GM20431 (cell line): Measurements from ENCODE around the gene PSMB3.

ENCODE experiments used
- in situ Hi-C: fragments of 300-500 bp; cut with MseI, MboI; formaldehyde crosslinking; loops from one replicate; pipeline ENCODE4 v1.15.0; 2020; ENCODE audit warnings: low sequenced_read_pairs; ENCODE audit not compliant: unreplicated experiment

The PSMB3 gene

GRCh38 chr17:38732376-38733281 is 19.9 kb upstream of the PSMB3 start:
- in situ Hi-C loops: loop anchor here (10.0 kb wide), 1 partner anchor 48 kb away; no protein-coding TSS in a partner anchor

DNA sequence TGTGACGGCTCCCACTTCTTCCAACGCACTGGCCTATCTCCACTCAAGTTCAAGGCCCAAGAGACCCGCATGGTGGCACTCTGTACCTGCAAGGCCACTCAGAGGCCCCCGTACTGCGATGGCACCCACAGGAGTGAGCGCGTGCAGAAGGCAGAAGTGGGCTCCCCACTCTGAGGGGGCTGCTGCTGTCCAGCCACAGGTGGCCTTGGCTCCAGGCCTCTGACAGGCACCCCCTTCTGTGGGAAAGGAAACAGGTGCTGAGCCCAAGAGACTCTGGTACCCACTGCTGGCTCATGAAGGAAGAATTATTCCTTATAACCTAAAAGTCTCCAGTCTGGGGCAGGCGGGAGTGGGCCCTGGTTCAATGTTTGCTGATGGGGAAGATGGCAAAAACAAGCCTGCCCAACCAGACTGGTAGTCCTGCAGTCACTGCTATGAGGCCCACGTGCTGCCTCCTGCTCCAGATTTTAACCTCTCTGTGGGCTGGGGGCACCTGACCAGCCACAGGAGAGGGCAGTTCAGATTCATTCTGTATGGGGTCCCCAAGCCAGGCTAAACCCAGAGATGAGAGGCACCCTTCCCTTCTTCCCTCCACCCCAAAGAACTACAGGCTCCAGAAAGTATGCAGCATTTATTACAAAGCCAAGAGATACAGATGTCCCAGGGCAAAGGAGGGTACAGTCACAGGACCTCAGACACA is 19.1 kb upstream of the PSMB3 start:
- in situ Hi-C loops: loop anchor here (10.0 kb wide), 1 partner anchor 49 kb away; no protein-coding TSS in a partner anchor

- in situ Hi-C loops: loop anchor here (10.0 kb wide), 1 partner anchor 49 kb away; no protein-coding TSS in a partner anchor
Measured at GRCh38 chr17:38733982-38734973, 18.3 kb upstream of the PSMB3 start.

DNA sequence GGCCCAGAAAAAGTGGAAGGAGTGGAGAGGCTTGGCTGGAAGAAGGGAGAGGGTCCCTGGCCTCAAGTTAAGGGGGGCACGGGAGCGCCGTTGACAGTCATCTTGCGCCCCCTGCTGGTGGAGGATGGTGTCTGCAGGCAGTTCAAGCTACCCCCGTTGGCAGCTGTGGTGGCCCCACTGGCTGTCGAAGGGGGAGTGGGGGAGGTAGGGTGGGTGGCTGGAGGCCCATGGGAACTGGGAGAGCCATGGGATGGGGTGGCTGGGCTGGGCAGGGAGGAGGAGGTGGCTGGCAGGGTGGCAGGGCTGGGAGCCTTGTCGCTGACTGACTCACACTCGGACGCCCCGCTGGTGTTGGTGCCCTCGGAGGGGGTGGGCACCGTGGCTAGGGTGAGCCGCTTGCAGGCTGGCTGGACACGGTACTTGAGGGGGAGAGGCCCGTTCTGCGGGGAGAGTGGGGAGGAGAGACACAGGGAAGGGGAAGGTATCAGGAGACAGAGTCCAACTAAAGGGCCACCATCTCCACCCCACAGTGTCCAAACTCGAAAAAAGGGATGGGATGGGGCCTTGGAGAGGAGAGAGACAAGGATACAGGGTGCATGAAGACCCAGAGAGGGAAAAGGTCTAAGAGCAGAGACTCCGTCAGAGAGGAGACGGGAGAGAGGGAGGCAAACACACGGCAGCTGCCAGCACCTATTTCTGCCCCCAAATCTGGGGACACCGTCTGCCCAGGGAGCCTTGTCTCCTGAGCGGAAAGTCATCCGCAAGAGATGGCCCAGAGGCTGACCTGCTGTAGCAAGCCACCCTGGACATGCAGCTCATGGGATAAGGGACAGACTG is 17.2 kb upstream of the PSMB3 start:
- in situ Hi-C loops: loop anchor here (10.0 kb wide), 1 partner anchor 51 kb away; no protein-coding TSS in a partner anchor

DNA sequence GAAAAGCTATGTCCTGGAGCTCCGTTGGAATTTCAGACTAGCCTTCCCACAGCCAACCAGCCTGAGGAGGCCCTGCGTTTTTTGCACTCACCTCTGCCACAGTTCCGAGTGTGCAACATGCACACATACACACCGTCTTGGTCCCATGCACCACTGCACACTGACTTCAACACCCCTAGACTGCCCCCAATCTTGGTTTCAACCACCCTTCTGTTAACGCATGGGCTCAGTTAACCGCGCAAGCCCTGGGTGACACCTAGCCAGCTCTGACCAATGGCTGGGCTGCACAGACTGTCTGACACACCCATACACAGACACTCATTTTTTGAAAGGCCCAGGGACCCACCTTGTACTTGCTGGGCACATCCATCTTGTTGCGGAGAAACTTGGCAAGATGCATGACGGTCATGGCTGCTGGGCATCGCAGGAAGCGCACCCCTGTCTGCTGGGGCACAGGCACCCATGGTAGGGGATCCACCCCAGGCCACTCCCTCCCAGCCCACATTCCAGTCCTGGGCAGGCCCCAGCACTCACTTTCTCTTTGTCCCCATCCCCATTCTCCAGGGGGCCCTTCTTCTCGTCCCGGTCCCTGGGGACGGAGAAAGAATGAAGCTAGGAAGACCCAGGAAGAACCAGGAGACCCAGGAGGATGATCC is 14.4 kb upstream of the PSMB3 start:
- in situ Hi-C loops: loop anchor here (10.0 kb wide), 1 partner anchor 53 kb away; no protein-coding TSS in a partner anchor

DNA sequence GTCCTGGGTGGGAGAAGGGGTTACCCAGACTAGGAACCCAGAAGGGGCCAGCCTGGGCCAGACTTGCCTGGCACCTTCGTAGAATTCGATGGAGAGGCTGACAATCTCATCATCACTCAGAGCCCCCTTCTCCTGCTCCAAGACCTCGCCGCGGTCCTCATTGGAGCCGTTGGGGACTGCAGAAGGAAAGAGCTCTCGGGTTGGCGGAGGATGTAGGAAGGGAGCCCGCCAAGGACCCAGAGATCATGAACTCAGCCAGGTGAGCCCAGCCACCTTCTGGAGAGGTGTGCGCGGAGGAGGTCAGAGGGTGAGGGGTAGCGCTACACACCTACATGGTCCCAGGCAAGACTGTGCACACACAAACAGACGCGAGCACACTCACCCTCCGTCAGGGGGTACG is 13.9 kb upstream of the PSMB3 start:
- in situ Hi-C loops: loop anchor here (10.0 kb wide), 1 partner anchor 54 kb away; no protein-coding TSS in a partner anchor

DNA sequence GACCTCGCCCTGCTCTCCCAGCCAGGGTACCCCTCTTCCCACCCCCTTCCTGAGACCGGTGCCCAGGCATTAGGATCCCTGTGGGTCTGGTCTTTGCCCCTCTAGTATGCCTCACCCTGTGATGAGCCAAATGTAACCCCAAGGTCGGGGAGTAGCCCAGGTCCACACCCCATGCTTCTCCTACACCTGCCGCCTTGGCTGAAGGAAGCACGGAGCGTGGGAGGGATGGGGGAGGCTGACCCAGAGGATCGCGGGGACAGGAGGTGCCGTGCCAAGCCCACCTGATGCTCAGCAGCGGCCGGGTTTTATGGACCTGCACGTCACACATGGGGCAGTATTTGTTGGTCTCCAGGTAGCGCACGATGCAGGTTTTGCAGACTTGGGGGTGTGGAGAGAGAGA is 13.2 kb upstream of the PSMB3 start:
- in situ Hi-C loops: loop anchor here (10.0 kb wide), 1 partner anchor 55 kb away; no protein-coding TSS in a partner anchor

DNA sequence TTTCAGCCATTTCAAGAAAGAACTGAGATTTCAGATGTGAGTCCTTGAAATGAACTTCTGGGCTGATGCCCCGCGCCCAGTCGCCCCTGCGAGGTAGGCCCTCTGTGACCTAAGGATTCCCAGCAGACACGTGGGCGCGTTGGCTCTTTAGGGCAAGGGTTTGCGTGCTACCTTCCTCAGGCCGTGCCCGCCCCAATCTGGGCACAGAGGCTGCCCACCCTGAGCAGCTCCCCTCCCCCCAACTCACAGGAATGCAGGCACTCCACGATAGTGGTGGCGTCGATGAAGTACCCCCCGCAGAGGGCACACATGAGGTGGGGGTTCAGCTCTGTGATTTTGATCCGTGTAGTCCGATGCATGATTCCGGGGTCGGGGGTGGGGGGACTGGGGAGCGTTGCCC is 12.5 kb upstream of the PSMB3 start:
- in situ Hi-C loops: no loop called here

DNA sequence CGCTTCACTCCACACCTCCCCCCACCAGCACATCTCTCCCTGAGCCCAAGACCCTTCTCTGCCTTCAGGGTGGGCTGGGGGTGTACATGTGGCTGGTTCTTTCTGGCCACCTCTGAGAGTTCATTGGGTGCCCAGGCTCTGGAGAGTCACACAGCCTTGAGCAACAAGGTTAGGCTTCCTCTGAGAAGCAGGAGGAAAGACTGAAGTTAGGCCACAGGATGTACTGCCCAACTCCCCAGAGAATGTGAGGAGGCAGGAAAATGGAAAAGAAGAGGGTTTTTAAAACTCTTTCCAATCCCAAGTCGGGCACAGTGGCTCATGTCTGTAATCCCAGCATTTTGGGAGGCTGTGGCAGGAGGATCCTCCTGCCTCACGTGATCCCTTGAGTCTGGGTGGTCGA is 11.7 kb upstream of the PSMB3 start:
- in situ Hi-C loops: no loop called here

DNA sequence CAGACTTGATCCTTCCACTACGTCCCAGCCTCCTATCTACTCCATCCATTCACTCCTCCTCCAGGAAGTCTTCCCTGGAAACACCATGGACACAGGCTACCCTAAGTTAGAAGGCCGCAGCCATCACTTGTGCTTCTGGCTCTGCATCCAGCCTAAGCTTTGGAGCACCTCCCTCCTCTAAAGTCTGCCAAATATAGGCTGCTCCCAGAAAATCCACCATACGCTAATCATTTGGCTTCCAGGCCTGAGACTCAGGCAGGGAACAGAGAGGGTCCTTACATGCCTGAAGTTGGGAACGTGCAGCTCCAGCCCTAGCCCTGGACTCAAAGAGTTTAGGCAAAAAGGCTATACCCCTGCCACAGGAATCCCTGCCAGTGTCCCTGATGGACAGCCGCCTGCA is 11.1 kb upstream of the PSMB3 start:
- in situ Hi-C loops: no loop called here

GRCh38 chr17:38741921-38742410 is 10.6 kb upstream of the PSMB3 start:
- in situ Hi-C loops: no loop called here

GRCh38 chr17:38742411-38743308 is 9.9 kb upstream of the PSMB3 start:
- in situ Hi-C loops: no loop called here

GRCh38 chr17:38743556-38744171 is 8.9 kb upstream of the PSMB3 start:
- in situ Hi-C loops: no loop called here

GRCh38 chr17:38745545-38745944 is 7.0 kb upstream of the PSMB3 start:
- in situ Hi-C loops: no loop called here

- in situ Hi-C loops: no loop called here
Measured at GRCh38 chr17:38746004-38746848, 6.3 kb upstream of the PSMB3 start.
